AG09319 (cell line): ENCODE data around the gene SYCE3.

Source experiments
- DNase-seq: peaks from one replicate; pipeline ENCODE4 v3.0.0-alpha.2; 2010; ENCODE audit warnings: low read depth; ENCODE audit errors: extremely low read depth
- TF ChIP-seq, protein P1 (sequence below): IDR thresholded peaks from 2 replicates; pipeline ENCODE4 v1.5.1; 2011; ENCODE audit warnings: low read depth, mild to moderate bottlenecking, inconsistent platforms, low read length, moderate library complexity

SYCE3 gene

DNA sequence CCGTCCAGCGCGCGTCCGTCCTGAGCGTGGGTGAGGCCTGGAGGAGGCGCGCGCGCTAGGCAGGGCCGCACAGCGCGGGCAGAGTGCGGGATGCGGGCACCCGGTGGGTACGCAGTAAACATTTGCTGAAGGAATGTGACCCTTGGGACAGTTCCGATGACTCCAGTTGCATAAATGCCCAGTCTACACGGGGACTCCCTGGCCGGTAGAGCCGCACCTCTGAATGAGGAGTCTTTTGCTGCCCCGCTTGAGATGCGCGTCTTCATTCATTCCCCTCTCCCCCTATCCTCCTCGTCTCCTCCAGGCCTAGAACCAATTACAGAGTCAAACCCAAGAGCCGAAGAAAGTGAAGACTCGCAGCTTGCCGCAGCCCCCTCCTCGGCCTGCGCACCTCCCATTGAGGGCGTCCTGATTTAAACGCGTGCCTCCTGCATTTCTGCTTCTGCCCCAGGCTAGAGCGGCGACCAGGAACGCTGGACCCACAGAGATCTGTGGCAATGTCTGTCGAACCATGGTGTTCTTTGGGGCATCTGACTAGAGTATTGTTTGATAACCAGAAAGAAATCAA, 20.7 kb upstream of the SYCE3 start:
- no peak for DNase-seq
- TF ChIP-seq, protein P1, sequence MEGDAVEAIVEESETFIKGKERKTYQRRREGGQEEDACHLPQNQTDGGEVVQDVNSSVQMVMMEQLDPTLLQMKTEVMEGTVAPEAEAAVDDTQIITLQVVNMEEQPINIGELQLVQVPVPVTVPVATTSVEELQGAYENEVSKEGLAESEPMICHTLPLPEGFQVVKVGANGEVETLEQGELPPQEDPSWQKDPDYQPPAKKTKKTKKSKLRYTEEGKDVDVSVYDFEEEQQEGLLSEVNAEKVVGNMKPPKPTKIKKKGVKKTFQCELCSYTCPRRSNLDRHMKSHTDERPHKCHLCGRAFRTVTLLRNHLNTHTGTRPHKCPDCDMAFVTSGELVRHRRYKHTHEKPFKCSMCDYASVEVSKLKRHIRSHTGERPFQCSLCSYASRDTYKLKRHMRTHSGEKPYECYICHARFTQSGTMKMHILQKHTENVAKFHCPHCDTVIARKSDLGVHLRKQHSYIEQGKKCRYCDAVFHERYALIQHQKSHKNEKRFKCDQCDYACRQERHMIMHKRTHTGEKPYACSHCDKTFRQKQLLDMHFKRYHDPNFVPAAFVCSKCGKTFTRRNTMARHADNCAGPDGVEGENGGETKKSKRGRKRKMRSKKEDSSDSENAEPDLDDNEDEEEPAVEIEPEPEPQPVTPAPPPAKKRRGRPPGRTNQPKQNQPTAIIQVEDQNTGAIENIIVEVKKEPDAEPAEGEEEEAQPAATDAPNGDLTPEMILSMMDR: no peak

DNA sequence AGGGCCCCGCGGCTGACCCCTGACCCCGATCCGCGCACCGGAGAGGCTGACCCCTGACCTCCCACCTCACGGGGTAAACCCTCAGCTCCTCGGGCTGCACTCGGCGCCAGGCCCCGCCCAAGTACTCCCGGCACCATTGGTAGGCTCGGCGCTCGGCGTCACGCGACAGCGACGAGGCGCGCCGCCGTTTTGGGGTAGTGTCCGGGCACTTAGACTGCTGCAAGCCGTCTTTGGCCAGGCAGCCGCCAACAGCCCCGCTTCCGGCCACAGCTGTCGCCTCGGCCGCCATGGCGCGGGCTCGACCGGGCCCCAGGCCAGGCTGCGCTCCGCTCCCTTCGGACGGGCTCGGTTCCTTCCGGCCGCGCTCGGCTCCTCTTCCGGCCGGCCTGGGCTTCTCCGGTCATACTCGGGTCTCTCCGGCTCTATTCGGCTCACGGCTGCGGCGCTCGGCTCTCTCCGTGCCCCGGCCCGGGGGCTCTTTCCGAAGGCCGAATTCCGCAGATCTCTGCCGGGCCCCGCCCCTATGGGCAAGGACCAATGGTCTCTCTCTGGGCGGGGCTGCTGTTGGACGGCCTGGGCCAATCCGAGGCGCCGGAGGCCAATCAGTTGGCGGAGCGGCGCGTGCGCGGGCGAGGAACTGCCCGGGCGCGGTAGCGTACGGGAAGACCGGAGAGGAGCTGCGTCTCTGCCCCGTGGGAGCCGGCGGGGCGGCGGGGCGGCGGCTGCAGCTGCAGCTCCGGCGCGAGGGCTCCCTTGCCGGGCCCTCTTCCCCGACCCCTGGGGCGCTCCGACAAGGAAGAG, 20.0 kb upstream of the SYCE3 start, which contains the start of gene CHKB:
TSS of gene CHKB (minus strand) at position 357 of the 801 bp plus-strand sequence. CDS start at position 289, 68 bp downstream.
- DNase-seq: peak; percentile 92
- TF ChIP-seq, protein P1: no peak

DNA sequence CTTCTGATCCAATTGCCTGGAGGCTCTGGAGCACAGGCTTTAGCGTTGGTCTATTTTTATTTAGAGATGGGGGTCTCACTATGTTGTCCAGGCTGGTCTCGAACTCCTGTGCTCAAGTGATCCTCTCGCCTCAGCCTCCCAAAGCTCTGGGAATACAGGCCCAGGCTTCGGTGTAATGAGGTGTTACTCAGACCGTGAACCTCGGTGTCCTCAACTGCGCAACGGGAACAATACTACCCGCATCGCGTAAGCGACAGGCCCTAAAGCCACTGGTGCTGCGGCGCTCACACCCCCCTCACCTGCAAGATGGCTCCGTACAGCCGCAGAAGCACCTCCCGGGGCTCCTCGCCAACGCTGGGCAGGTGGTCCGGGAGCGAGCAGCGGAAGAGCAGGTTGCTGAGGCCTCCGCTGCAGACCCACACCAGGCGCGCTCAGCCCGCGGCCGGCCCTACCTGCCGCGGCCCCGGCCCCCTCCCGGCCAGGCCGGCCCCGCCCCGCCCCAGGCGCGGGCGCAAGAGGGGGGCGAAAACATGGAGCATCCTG, 19.3 kb upstream of the SYCE3 start:
- no peak for DNase-seq

DNA sequence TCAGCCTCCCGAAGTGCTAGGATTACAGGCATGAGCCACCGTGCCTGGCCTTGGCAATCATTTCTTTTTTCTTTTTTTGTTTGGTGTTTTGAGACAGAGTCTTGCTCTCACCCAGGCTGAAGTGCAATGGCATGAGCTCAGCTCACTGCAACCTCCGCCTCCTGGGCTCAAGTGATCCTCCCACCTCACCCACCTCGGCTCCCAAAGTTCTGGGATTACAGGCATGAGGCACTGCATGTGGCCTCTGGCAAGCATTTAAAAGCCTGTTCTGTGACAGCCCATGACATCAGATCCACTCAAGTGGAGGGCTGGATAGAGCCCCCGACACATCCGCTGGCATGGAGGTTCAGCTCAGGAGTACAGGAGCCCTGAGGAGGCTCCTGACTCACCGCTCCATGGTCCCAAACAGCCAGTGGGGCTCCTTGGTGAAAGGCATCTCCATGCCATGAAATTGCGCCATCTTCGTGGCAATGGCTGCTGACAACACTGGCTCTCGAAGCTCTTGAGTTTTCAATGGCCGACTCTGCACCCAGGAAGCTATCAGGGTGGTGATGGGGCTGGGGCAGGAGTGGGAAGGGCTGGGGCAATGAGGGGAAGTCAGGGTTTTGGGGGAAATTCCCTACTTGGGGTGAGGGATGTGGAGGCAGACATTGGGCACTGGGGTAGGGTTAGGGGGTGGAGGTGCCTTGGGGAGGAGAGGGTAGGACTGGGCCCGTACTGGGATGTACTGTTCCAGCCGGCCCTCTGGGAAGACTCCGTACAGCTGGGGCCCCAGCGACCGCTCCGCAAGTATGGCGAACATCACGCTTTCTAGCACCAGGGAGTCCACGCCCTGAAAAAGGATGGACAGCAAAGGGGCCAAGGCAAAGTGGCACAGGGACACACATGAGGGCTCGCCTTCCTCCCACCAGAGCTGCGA, 18.6 kb upstream of the SYCE3 start:
- TF ChIP-seq, protein P1: no peak

More for the DNA sequence above, 19.3 kb upstream of the SYCE3 start:
- TF ChIP-seq, protein P1: no peak

DNA sequence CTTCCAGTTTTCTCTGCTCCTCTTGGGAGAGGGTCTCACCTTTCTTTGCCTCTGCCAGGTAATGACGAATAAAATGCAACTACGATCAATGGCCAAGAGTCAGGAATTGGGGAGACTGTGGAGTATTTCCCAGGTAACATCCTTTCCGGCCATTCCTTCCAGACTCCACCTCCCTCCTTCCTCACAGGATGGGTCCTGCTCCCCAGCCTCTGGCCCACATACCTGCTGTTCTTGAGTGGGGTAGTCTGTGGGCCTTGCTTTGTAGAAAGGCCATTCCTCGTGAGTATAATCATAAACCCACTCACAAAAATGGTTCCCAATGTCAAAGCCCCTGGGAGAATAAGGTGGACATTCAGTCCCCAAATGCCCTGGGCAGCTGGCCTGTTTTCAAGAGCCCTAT, 17.0 kb upstream of the SYCE3 start:
- DNase-seq: no peak
- TF ChIP-seq, protein P1: no peak

More for the DNA sequence above, 18.6 kb upstream of the SYCE3 start:
- DNase-seq: no peak

DNA sequence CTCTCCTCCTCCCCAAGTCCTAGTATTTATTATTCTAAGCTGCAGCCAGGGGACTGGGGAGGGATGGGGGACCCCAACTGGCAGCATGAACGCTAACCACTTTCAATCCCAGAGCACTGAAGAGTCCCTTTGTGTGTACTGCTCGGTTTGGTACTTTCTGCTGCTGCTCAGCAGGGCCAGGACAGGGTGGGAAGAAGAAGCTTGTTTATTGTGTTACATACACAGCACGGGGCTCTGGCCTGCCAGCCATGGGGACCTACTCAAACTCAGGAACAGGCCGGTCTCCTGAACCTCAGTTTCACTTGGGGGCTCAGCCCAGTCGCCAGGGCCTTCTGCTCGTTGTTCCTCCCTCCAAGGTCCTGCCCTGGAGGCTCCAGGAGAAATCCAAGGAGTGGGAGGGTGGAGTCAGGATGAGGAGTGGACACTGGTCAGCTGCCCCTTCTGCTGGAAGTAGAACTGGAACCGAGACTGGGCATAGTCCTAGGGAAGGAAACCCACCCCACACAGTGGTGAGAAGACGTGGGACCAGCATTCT, 16.1 kb upstream of the SYCE3 start:
- DNase-seq: no peak
- TF ChIP-seq, protein P1: no peak
